HL-60 (cell line): ENCODE data around the gene SLIT1.

Source experiments
- DNase-seq, 2 experiments: peaks; one replicate each; pipeline ENCODE4 v3.0.0-alpha.2; 2010 to 2020; ENCODE audit warnings: low read depth in 1 of 2, low spot score in 1 of 2
- H3K27ac ChIP-seq: fragments of 250-450 bp; sonication (Bioruptor Pico); replicated peaks from 2 replicates; pipeline ENCODE4 v1.5.1; 2020; ENCODE audit warnings: mild to moderate bottlenecking, moderate library complexity
- H3K27me3 ChIP-seq: fragments of 250-450 bp; sonication (Bioruptor Pico); 2 replicates; pipeline ENCODE4 v1.5.1; 2021; ENCODE audit warnings: mild to moderate bottlenecking, moderate library complexity; ENCODE audit not compliant: insufficient read depth, poor library complexity, severe bottlenecking
- H3K4me3 ChIP-seq: replicated peaks from 2 replicates; pipeline ENCODE4 v1.5.1; 2011; ENCODE audit warnings: mild to moderate bottlenecking, control low read depth, low read length; ENCODE audit not compliant: insufficient read depth
- CTCF ChIP-seq: IDR thresholded peaks from one replicate; pipeline ENCODE4 v1.5.1; 2011; ENCODE audit warnings: low read length, control low read depth, inconsistent platforms; ENCODE audit not compliant: insufficient read depth
- GABPA ChIP-seq: IDR thresholded peaks from 2 replicates; pipeline ENCODE4 v1.6.1; 2012; ENCODE audit warnings: low read depth
- POLR2AphosphoS5 ChIP-seq: IDR thresholded peaks from 2 replicates; pipeline ENCODE4 v1.6.1; 2012; ENCODE audit warnings: low read depth
- REST ChIP-seq: IDR thresholded peaks from 2 replicates; pipeline ENCODE4 v1.6.1; 2012; ENCODE audit warnings: low read depth; ENCODE audit not compliant: insufficient replicate concordance
- SPI1 ChIP-seq: IDR thresholded peaks from 2 replicates; pipeline ENCODE4 v1.6.1; 2012; ENCODE audit warnings: low read depth, mild to moderate bottlenecking, borderline replicate concordance

Gene SLIT1

GRCh38 chr10:97120370-97120769 lies 65.4 kb downstream of the SLIT1 start:
- Histone ChIP-seq H3K27ac (no peak overlapping the region), H3K27me3 (peaks cover 12% of the 10 kb centered on the region), H3K4me3 (no peak overlapping the region)
- DNase-seq = no peak
- TF ChIP-seq SPI1 = no peak
- no peak for TF ChIP-seq POLR2AphosphoS5
- TF ChIP-seq GABPA = no peak
- TF ChIP-seq REST = no peak
- TF ChIP-seq CTCF = no peak

GRCh38 chr10:97119058-97119745 lies 66.6 kb downstream of the SLIT1 start:
- H3K4me3 ChIP-seq = no peak overlapping the region
- H3K27ac ChIP-seq = no peak overlapping the region
- no peak for DNase-seq
- TF ChIP-seq CTCF (no peak), GABPA (no peak), POLR2AphosphoS5 (no peak), SPI1 (no peak), REST (no peak)
- H3K27me3 ChIP-seq = peaks cover 12% of the 10 kb centered on the region

- H3K27me3 ChIP-seq = peaks cover 12% of the 10 kb centered on the region
- H3K27ac ChIP-seq = no peak overlapping the region
Measured at GRCh38 chr10:97117372-97117771, 68.4 kb downstream of the SLIT1 start.

More at GRCh38 chr10:97117372-97117771, 68.4 kb downstream of the SLIT1 start:
- TF ChIP-seq CTCF = peak; percentile 1
- TF ChIP-seq POLR2AphosphoS5 = no peak
- no peak for DNase-seq
- no peak overlapping the region for H3K4me3 ChIP-seq
